ENCODE data around the gene DNAJB6.

DNAJB6 gene

DNA sequence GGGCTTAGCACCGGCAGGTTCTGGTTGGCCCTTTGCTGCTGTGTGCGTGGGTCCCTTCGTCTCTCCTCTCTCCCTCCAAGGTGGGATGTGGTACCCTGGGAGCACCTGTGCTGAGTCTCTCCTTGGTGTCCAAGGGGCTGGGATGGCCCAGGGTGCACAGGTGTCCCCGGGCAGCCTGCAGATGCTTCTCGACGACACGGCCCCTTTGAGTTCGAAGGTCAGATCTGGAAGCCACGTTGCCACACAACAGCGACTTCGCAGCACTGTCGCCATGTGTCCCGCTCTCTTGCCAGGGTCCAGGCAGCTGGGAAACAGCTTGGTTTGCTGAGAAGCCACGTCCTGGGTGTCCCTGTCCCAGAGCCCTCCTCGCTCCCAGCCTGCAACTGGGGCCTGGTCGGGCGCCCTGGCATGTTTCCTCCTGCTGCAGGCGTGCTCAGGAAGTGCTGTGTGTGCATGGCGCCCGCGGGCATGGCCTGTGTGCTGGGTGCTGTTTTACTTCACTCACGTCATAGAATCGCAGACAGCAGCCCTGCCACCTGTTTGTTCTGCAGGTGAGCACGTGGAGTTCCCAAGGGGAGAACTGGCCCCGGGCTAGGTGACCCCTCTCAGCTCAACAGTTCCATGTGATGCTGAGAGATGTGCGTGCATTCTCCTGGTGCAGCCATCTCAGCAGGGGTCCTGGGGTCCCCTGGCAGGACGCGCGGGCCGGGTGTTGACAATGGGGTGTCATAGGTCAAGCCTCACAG, 70.9 kb downstream of the DNAJB6 start:
- Histone ChIP-seq H3K4me1 (ENCODE audit: low read length) (no peaks in the 10 kb centered on the region), H3K4me2 (ENCODE audit: low read length) (no peak overlapping the region), H2AFZ (ENCODE audit: low read depth, low read length) (no peak overlapping the region), H3K79me2 (ENCODE audit: low read length) (no peaks in the 10 kb centered on the region), H3K27me3 (ENCODE audit: low read depth, low read length) (no peaks in the 10 kb centered on the region), H3K9ac (ENCODE audit: low read length) (no peak overlapping the region), H3K9me3 (ENCODE audit: insufficient read depth, low read length) (no peaks in the 10 kb centered on the region), H3K36me3 (replicated peaks; ENCODE audit: low read depth, low read length) (no peaks in the 10 kb centered on the region), H3K27ac (ENCODE audit: low read length) (no peak overlapping the region), H3K4me3 (ENCODE audit: low read length) (no peak overlapping the region), H4K20me1 (ENCODE audit: insufficient read depth, low read length) (no peaks in the 10 kb centered on the region)
- TF ChIP-seq, protein P1, sequence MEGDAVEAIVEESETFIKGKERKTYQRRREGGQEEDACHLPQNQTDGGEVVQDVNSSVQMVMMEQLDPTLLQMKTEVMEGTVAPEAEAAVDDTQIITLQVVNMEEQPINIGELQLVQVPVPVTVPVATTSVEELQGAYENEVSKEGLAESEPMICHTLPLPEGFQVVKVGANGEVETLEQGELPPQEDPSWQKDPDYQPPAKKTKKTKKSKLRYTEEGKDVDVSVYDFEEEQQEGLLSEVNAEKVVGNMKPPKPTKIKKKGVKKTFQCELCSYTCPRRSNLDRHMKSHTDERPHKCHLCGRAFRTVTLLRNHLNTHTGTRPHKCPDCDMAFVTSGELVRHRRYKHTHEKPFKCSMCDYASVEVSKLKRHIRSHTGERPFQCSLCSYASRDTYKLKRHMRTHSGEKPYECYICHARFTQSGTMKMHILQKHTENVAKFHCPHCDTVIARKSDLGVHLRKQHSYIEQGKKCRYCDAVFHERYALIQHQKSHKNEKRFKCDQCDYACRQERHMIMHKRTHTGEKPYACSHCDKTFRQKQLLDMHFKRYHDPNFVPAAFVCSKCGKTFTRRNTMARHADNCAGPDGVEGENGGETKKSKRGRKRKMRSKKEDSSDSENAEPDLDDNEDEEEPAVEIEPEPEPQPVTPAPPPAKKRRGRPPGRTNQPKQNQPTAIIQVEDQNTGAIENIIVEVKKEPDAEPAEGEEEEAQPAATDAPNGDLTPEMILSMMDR (IDR thresholded peaks at IDR 0.05; ENCODE audit: low read depth, low read length) = no peak
- TF ChIP-seq EZH2phosphoT487 (IDR thresholded peaks at IDR 0.05; ENCODE audit: low read depth) = no peak

DNA sequence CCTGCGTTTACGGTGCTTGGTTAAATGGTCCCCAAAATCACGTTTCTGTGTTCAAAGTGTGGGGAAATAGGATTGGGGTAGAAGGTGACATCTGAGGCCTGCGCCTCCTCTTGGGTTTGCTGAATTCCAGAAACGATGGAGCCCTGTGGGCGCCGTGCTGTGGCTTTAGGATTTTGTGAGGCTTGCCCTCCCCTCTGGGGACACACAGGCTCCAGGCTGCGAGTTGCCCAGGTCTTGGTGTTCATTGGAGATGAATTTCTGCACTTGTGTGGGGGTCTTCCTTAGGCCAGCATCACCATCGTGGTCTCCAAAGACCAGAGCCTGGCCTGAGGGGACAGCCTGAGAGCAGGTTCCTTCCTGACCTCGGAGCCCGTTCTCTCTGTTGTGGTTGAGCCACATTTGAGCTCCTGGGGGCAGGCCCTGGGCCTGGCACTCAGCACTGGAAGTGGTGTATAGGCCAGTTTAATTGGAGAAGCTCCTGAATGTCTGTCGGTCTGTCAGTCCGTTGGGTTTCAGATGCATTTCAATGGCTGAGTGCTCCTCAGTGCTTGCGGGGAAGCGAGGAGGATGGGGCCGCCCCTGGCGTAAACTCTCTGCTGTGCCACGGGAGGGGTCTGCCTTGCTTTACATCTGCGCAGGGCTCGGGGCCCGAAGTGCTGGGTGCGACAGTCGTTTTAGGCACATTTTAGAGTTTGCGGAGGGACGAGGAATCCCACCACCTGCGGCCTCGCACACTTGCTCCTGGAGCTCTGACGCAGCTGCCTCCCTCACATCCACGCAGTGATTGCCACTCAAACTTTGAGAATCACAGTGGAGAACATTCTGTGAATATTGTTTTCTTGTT, 71.7 kb downstream of the DNAJB6 start:
- TF ChIP-seq EZH2phosphoT487 (IDR thresholded peaks at IDR 0.05; ENCODE audit: low read depth) = no peak
- TF ChIP-seq, protein P1 (IDR thresholded peaks at IDR 0.05; ENCODE audit: low read depth, low read length) = no peak
- Histone ChIP-seq H2AFZ (ENCODE audit: low read depth, low read length) (no peak overlapping the region), H3K9ac (ENCODE audit: low read length) (no peak overlapping the region), H4K20me1 (ENCODE audit: insufficient read depth, low read length) (no peaks in the 10 kb centered on the region), H3K4me2 (ENCODE audit: low read length) (no peak overlapping the region), H3K9me3 (ENCODE audit: insufficient read depth, low read length) (no peaks in the 10 kb centered on the region), H3K36me3 (replicated peaks; ENCODE audit: low read depth, low read length) (no peaks in the 10 kb centered on the region), H3K4me1 (ENCODE audit: low read length) (no peaks in the 10 kb centered on the region), H3K27me3 (ENCODE audit: low read depth, low read length) (no peaks in the 10 kb centered on the region), H3K4me3 (ENCODE audit: low read length) (no peak overlapping the region), H3K79me2 (ENCODE audit: low read length) (no peaks in the 10 kb centered on the region), H3K27ac (ENCODE audit: low read length) (no peak overlapping the region)

DNA sequence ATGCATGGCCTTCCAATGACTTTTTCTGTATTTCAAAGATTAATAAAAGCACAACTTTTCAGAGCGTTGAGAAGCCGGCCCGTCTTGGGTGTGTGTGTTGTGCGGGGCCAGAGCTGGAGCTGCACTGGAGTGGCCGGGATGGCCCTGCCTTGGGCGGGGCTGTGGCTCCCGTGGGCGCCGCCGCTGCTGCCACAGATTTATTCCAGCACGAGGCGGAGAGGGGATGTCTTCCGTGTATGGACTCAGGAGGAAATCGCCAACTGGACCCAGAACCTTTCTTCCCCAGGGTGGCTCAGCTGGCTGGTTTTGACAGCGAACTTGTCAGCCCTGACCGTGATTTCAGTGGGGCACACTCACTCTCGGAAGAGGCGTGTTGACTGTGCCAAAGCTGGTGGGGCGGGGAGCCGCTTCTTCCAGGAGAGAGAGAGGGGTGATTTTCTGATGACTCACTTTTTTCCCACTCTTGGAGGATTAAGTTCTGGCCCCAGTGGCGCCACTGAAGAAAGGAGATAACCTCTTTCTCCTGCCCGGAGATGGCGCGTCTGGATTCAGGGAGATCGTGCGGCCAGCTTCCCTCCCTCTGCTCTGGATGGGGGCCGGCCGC, 72.4 kb downstream of the DNAJB6 start:
- Histone ChIP-seq H3K36me3 (replicated peaks; ENCODE audit: low read depth, low read length) (no peaks in the 10 kb centered on the region), H4K20me1 (ENCODE audit: insufficient read depth, low read length) (no peaks in the 10 kb centered on the region), H3K4me3 (ENCODE audit: low read length) (no peak overlapping the region)

More for the DNA sequence above, 72.4 kb downstream of the DNAJB6 start:
- Histone ChIP-seq H3K9ac (ENCODE audit: low read length) (no peak overlapping the region), H2AFZ (ENCODE audit: low read depth, low read length) (no peak overlapping the region), H3K4me2 (ENCODE audit: low read length) (no peak overlapping the region), H3K27ac (ENCODE audit: low read length) (no peak overlapping the region), H3K79me2 (ENCODE audit: low read length) (no peaks in the 10 kb centered on the region), H3K9me3 (ENCODE audit: insufficient read depth, low read length) (no peaks in the 10 kb centered on the region), H3K27me3 (ENCODE audit: low read depth, low read length) (no peaks in the 10 kb centered on the region), H3K4me1 (ENCODE audit: low read length) (no peaks in the 10 kb centered on the region)
- TF ChIP-seq EZH2phosphoT487 (IDR thresholded peaks at IDR 0.05; ENCODE audit: low read depth) = no peak
- TF ChIP-seq, protein P1 (IDR thresholded peaks at IDR 0.05; ENCODE audit: low read depth, low read length) = no peak
